Osteocyte (in vitro differentiated cells): ENCODE data around the gene TBCD. TPM values are rescaled to one million over a fixed set of nuclear protein-coding genes. Genes with fewer than 3 reads are reported as not detected.

ENCODE experiments used
- DNase-seq: peaks from one replicate; pipeline ENCODE4 v3.0.0; 2021; ENCODE audit warnings: mixed read lengths; ENCODE audit not compliant: unreplicated experiment; ENCODE audit errors: extremely low spot score
- H3K27ac Mint-ChIP-seq: one replicate; pipeline ENCODE4 v1.8.0; 2021; ENCODE audit warnings: mild to moderate bottlenecking, mixed read lengths; ENCODE audit not compliant: unreplicated experiment
- H3K27me3 Mint-ChIP-seq: one replicate; pipeline ENCODE4 v1.8.0; 2021; ENCODE audit warnings: mixed read lengths; ENCODE audit not compliant: unreplicated experiment
- H3K36me3 Mint-ChIP-seq: one replicate; pipeline ENCODE4 v1.8.0; 2021; ENCODE audit warnings: mixed read lengths; ENCODE audit not compliant: unreplicated experiment
- H3K4me1 Mint-ChIP-seq: one replicate; pipeline ENCODE4 v1.8.0; 2021; ENCODE audit warnings: mixed read lengths; ENCODE audit not compliant: unreplicated experiment
- H3K4me3 Mint-ChIP-seq: one replicate; pipeline ENCODE4 v1.8.0; 2021; ENCODE audit warnings: mild to moderate bottlenecking, moderate library complexity, mixed read lengths; ENCODE audit not compliant: unreplicated experiment
- H3K9me3 Mint-ChIP-seq: one replicate; pipeline ENCODE4 v1.8.0; 2021; ENCODE audit warnings: mixed read lengths; ENCODE audit not compliant: unreplicated experiment
- CTCF ChIP-seq: fragments of 200-600 bp; sonication (generic); IDR thresholded peaks from 2 replicates; pipeline ENCODE4 v1.5.0; 2021; ENCODE audit warnings: antibody characterized with exemption, mild to moderate bottlenecking, moderate library complexity
- total RNA-seq: library from RNA; stranded (reverse); gene quantifications from 2 replicates; pipeline ENCODE4 v1.2.1, GENCODE V29; 2021

TBCD gene
- total RNA-seq, 1 donor from 2014 or later: 74.0 TPM

GRCh38 chr17:82807562-82807961 lies 55.7 kb downstream of the TBCD start:
- peaks cover 6% of the 10 kb centered on the region for H3K36me3 Mint-ChIP-seq
- H3K9me3 Mint-ChIP-seq: no peaks in the 10 kb centered on the region
- no peak for TF ChIP-seq CTCF
- no peak overlapping the region for H3K4me3 Mint-ChIP-seq
- no peak for DNase-seq
- peaks cover 12% of the 10 kb centered on the region for H3K4me1 Mint-ChIP-seq
- no peaks in the 10 kb centered on the region for H3K27me3 Mint-ChIP-seq
- H3K27ac Mint-ChIP-seq: no peak overlapping the region

DNA sequence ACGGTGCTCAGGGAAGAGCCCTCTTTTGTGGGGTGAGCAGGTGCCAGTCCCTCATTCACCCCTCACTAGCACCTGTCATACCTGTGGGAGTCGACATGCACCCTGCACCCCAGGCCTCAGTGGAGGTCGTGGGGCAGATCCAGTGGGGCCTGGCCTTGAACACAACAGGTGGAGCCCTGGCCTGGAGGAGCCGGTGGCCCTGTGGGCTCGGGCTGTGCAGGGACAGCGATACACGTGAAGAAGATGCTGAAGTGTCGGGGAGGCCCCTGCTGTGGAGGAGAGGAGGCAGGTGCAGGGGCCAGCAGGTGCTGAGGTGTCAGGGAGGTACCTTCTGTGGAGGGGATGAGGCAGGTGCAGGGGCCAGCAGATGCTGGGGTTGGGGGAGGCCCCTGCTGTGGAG lies 56.1 kb downstream of the TBCD start:
- H3K9me3 Mint-ChIP-seq: no peaks in the 10 kb centered on the region
- no peaks in the 10 kb centered on the region for H3K27me3 Mint-ChIP-seq
- H3K27ac Mint-ChIP-seq: no peak overlapping the region

GRCh38 chr17:82808921-82809905 lies 57.3 kb downstream of the TBCD start:
- Mint-ChIP-seq H3K36me3 (peaks cover 13% of the 10 kb centered on the region), H3K4me1 (peaks cover 12% of the 10 kb centered on the region), H3K27me3 (no peaks in the 10 kb centered on the region), H3K27ac (no peak overlapping the region), H3K4me3 (no peak overlapping the region), H3K9me3 (no peaks in the 10 kb centered on the region)
- TF ChIP-seq CTCF: no peak
- DNase-seq: no peak

More for the DNA sequence above, 56.1 kb downstream of the TBCD start:
- Mint-ChIP-seq H3K4me1 (peaks cover 12% of the 10 kb centered on the region), H3K4me3 (no peak overlapping the region), H3K36me3 (peaks cover 6% of the 10 kb centered on the region)
- DNase-seq: no peak
- TF ChIP-seq CTCF: no peak

DNA sequence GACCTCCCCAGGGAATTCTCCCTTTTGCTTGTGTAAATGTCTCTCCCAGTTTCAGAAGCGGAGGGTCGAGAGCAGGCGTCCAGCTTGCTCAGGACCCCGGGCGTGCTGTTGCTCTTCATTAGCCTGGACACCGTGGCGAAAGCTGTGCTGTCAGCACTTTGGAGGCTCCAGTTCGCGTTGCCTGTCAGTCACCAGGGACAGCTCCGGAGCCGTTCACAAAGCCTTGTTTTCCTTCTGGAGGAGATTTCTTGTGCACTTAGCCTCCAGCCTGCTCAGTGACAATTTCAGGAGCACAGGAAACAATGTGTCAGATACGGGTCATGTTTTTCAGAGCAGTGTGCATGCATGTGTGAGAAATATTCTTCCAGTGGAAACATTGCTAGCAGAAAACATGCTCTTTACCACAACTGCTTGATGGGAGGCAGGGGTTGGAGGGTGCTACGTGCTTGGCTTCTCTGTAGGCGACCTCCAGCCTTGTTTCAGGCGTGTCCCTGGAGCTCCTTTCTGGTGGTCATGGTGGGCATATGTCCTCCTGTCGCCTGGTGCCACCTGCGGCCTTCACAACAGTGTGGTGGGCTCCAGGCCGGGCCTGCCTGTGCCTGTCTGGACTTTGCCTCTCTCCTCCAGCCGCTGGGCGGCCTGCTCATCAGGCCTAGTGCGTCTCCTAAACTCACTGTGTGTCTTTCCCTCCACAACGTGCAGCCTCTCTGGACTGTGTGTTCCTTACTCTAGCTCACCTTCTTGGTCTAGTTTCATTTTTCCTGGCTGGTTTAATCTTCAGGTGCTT lies 59.0 kb downstream of the TBCD start:
- H3K4me3 Mint-ChIP-seq: no peak overlapping the region
- TF ChIP-seq CTCF: no peak
- DNase-seq: no peak
- H3K36me3 Mint-ChIP-seq: peaks cover 25% of the 10 kb centered on the region
- H3K4me1 Mint-ChIP-seq: peaks cover 12% of the 10 kb centered on the region
- no peak overlapping the region for H3K27ac Mint-ChIP-seq
- H3K9me3 Mint-ChIP-seq: no peaks in the 10 kb centered on the region
- H3K27me3 Mint-ChIP-seq: no peaks in the 10 kb centered on the region

GRCh38 chr17:82812058-82812457 lies 60.2 kb downstream of the TBCD start:
- TF ChIP-seq CTCF: no peak
- no peak for DNase-seq
- Mint-ChIP-seq H3K9me3 (no peaks in the 10 kb centered on the region), H3K27me3 (no peaks in the 10 kb centered on the region), H3K36me3 (peaks cover 25% of the 10 kb centered on the region), H3K4me3 (no peak overlapping the region), H3K27ac (no peak overlapping the region), H3K4me1 (peaks cover 9% of the 10 kb centered on the region)
